ENCODE measurements around the gene CMTR1. TPM values are rescaled to one million over a fixed set of nuclear protein-coding genes. Genes with fewer than 3 reads are reported as not detected.

Gene CMTR1
- total RNA-seq, 4 donors from 2014 or later = 21.4 to 43.1 (median 29.3) TPM

GRCh38 chr6:37499433-37500293 lies 66.6 kb downstream of the CMTR1 start, which contains the start of gene CCDC167:
CCDC167 (minus strand) TSS chr6:37499893; CDS start chr6:37499863, 30 bp downstream.
- no peak for TF ChIP-seq CTCF (IDR thresholded peaks at IDR 0.05; ENCODE audit: low read depth)

DNA sequence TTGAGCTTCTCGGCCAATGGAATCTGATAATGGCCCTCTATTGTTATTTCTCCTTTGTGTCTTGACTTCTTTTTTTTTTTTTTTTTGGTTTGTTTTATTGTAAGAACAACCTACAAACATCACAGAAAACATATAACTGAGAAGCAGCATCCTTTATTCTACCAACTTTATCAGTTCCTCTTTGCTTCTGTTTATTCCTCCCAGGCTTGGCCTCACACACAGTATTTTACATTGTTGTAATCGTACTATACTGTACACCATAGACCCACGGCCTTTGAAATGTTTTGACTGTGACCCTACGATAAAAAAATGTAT lies 67.2 kb downstream of the CMTR1 start:
- no peak for TF ChIP-seq CTCF (IDR thresholded peaks at IDR 0.05; ENCODE audit: low read depth)

DNA sequence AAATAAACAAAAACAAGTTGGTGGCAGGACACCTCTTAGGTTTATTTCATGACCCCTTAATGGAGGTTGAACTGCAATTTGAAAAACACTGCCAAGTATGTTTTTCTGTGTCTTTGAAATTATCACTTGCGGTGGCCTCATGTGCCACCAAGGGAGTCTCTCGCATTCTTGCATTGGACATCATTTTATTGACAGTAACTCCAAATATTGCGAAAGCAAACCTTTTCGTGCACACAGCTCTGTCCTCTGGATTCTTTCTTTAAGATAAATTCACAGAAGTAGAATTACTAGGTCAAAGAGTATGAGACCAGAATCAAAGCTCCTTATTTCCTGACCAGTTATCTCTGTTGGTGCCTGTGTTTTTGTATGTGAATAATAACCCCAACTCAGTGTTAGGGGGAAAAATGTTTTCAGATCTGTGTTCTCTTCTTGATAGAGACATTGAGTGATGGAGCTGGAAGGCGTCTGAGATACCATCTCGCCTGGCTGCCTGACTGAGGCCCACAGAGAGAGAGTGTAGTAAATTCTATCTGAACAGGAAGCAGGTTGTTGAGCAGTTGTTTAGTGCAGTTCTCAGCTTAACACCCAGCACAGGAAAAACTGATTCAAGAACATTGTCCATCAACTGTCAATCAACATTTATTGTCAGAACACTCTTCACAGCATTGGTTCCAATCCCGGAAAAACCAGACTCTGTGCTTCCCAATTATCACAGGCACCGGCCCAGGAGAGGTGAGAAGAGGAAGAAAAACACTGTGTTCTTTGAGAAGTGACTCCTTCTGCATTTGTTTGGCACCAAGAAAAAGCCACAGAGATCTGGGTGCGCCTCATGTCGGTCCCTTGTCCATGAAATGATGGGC lies 68.8 kb downstream of the CMTR1 start:
- TF ChIP-seq CTCF (IDR thresholded peaks at IDR 0.05; ENCODE audit: low read depth) = no peak

- TF ChIP-seq CTCF (IDR thresholded peaks at IDR 0.05; ENCODE audit: low read depth) = no peak
Observed at GRCh38 chr6:37502703-37503291, 69.8 kb downstream of the CMTR1 start.

GRCh38 chr6:37503309-37503965 lies 70.4 kb downstream of the CMTR1 start:
- TF ChIP-seq CTCF (IDR thresholded peaks at IDR 0.05; ENCODE audit: low read depth) = no peak

- no peak for TF ChIP-seq CTCF (IDR thresholded peaks at IDR 0.05; ENCODE audit: low read depth)
Observed at GRCh38 chr6:37504024-37504423, 71.0 kb downstream of the CMTR1 start.

Measured in subcutaneous adipose tissue (tissue), 4 donors.